Activated CD4-positive, alpha-beta T cell treated with anti-CD3 and anti-CD28 coated beads for 4 hours (primary cell): ENCODE measurements around the gene TBC1D3B.
"Not testable (repeated sequence)": the region's sequence is repeated elsewhere in the genome, so short reads cannot be mapped to it uniquely, and the experiment has no call there.

Source experiments
- DNase-seq, 2 donors: peaks; one replicate each; pipeline ENCODE4 v3.0.0-alpha.2; 2020

TBC1D3B gene

DNA sequence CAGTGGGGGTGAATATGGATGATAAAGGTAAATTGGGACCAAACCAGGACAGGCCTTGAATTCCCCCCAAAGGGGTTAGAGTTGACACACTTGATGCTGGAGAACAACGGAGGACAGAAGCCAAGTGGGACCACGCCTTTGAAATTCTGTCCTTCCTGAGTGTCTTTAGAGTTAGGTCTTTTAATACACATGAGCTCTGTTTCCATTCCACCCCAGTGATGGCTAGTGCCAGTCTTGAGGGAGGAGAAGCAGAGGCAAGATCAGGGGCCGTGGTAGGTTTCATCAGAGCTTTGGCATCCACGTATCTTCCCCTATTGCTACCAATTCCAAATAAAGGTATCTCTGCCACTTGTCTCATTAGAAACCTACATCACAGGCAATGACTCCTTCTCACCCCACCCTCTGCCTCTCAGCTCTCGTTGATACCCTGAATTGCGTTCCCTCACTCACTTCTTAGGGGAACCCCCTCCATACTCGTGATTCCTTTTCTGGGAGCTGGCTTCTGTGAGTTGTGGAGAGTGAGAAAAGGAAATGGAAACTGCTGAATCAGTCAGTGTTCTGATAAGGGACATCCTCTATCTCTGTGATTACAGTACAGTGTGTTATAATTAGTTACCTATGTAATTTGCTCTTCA lies 22.5 kb upstream of the TBC1D3B start:
- no peak for DNase-seq

DNA sequence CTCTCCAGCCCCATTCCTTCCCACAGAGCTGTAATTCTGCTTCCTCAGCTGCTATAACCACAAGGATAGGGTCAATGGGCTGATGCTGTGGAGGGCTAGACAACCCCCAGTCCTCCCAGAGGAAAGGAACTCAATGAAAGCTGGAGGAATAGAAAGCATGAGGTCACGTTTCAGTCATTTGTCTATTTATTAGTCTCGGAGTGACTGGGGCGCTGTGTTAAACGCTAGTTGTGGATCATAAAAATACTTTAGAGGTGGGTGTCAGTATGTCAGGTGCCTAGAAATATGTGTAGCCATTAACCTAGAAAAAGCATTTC lies 20.9 kb upstream of the TBC1D3B start:
- no peak for DNase-seq

DNA sequence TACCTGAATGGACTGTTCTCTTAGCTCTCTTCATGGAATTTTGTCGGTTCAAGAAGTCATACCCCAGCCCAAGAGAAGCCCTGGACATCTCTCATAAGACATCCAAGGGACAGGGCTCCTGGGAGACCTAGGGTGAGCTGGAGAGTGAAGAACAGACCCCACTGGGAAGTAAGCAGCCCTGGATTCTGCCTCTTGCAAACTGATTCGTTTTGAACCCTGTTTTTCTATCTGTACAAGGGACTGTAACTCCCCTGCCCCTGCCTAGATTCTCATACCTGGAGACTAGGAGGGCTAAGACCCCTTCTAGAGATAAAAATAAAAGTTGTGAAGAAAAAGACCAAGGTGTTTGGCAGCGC lies 19.7 kb upstream of the TBC1D3B start:
- no peak for DNase-seq

DNA sequence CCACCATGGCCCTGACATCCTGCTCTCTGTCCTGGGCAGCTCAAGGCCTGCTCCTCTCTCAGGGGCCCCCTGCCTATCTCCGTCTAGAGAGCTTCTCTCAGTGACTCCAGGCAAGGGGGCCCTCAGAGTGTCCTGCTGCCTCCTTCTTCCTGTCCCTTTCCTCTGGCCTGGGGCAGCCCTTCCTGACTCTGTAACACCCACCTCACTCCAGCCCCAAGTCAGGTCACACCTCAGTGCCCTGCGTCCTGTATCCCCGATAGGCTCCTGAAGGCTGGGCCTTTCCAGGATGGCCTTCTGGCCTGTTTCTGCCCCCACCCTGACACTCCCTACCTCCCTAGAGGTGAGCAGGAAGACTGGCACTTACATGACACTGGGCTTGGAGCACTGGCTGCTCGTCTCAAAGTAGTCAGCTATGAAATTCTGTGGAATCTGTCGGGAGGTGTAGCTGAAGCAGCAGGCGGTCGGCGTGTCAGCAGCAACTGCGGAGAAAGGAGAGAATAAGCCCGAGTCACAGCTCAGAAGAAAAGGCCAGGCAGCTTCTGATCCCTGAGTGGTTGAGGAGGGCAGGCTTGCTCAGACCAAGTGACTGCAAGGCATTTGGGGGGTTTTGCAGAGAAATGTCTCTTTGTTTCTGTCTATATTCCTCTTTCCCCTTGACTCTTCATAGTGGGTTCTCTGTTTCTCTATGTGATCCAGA lies 19.1 kb upstream of the TBC1D3B start:
- DNase-seq = no peak

DNA sequence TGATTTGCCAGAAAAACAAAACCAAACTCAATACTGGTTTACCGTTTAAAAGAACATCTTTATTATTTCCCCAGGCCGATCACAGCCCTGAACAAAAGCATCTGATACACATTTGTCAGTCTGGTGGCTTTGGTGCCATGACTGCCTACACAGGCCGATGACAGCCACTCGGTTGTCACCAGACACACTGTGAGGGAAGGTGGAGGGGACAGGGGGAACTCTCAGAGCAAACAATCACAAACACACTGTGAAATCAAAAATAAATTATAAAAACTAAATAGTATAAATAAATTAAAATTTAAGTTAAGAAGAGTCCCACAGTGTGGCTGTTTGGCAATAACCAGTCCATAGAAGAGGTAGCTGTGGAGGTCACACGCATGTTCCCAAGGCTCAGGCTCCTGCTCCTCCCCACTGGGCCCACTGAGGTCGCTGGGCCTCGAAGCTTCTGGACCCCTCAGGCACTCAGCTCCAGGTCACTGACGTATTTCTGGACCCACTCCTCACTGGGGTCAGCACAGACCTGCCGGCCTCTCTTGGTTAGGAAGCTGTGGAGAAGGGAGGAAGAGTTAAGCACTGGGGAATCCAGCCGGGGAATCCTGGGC lies 18.5 kb upstream of the TBC1D3B start:
- not testable (repeated sequence) for DNase-seq

DNA sequence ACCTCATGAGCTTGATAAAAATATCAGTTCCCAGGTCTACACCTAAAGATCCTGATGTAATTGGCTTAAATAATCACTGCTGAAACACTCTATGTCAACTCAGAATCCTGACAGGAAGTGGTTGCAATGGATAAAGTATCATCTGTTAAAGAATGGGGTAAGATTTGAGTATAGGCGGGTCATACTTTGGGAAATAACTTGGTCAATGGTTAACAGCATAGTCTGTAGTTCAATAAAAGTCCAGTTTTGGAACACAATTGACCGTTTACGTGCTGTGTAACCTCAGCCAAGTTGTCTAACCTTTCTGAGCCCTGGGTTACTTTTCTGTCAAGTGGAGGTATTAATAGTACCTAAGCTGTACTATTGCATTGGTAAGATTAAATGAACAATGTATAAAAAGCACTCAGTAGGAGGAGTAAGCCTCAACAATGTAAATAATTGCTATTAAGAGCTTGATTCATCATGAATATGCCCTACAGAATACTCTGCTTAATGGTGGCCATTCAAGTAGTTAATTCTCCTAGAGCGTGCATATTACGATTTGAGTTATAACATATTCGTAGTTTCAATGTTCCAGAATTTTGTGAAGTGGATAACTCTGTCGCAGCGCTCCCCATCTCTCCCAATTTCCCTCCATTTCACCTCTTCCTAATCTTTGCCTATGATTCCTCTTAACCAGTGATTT lies 17.9 kb upstream of the TBC1D3B start:
- DNase-seq = not testable (repeated sequence)

DNA sequence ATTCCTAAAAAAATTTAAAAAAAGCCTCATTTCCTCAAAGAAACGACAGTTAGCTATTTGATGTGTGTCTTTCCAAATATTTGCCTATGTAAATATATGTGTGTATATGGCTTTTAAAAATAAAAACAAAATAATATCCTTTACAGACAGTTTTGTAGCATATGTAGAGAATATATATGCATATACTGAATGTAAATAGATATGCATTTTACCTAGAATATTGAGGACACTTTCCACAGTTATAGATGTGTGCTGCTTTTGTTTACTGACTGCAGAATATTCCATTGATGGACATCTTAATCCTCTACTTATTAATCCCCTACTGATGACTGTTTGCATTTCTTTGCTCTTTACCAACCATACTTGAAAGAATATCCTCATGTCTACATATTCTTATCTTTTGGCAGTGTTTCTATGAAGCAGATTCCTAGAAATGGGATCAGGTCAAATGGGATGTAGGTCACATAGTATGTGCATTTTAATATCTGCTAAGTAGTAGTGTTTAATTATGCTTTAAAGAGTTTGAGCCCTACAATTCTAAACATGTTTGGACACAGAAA lies 16.9 kb upstream of the TBC1D3B start:
- DNase-seq = no peak

DNA sequence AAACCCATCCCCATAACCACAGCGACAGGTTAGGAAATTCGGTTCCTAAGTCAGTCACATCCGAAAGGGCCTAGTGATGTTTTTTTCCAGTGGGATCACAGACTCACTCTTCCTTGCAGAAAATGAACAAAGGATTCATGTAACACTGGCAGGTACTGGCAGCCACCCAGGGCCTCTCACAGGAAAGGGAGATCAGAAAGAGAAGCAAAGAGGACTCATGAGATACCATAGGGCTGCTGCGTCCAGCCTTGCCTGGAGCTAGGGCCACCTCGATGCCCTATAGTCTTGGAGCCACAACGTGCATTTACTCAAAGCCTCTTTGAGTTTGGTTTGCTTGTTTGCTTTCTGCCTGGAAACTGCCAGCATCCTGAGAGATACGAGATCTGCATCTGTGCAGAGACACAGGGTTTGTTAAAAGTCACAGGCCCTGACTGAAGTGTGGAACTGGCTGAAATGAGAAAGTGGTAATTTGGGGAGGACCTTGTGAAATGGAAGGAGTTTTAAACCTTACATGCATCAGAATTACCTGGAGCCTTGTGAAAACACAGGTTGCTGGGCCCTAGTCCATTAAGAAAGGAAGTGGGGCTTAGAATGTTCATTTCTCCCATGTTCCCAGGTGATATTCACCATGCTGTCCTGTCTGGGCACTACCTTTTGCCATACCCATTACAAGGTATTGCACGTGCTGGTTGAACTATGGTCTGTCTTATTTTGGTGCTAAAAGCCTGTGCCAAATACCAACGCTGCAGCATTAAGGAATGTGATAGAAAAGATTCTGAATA lies 14.3 kb upstream of the TBC1D3B start:
- DNase-seq = not testable (repeated sequence)

DNA sequence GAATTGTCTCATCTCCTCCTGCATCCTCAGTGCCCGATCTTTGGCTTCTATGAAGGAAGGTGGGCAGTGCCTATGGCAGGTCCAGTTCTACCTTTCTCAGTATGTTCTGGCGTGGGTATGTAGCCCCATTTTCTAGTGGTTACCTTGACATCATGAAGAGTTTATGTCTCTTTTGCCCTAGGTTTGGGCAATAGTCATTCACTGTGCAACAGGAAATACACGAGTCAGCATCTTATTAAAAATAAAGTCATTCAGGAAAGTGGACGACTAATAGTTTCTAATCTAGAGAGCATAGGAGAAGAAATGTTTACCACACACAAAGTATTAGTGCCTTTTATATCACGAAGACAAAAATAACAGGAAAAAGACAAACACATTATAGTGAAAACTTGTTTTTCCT lies 13.6 kb upstream of the TBC1D3B start:
- not testable (repeated sequence) for DNase-seq

DNA sequence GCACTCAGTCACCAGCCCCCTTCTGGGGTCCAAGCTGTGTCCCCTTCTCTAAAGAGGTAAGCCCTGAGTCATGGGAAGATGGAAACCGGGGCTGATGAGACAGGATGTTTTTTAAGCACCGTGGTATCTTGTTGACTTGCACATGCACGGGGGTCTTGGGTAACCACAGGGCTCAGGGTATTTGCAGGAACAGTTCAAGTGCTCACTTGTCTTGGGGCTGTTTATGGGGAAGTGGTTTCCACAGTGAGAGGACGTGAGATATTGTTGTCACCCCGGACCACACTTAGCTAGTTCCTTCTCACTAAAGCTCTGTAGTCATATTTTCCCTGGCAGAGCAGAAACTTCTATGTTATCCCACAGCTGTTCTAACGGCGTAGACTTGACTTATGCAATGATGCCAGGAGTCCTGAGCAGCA lies 12.5 kb upstream of the TBC1D3B start:
- DNase-seq = peak in 1 of 2 donors; percentile 40

DNA sequence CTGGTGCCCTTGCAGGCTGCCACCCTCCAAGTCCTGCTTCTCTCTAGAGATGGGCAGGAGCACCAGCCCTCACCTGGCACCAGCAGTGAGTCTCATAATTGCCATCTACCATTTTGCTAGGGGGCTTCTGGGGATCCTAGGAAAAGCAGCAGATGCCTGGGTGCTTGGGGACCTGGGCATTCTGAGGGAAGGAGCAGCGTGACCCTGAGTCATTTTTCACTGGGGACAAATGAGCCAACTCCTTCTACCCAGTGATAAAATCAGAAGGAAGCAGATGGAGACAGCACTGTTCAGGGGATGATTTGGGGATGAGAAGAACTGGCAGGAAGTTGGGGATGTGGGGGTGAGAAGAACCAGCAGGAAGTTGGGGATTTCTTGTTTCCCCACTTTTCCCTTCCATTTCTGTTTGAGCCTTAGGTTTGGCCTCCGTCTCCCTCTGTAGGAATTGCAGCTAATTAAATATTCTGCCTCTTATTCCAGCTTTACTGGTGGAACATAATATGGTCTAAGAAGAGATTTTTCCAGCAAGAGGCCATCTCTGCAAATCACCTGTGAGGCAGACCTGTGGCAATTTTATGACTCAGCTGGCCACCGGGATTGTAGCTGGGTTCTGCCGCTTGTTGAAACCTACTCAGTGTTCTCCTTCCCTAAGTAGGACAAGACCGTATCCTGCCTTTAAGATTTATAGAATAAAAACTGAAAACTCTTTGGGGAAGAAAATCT lies 11.7 kb upstream of the TBC1D3B start:
- DNase-seq = not testable (repeated sequence)

DNA sequence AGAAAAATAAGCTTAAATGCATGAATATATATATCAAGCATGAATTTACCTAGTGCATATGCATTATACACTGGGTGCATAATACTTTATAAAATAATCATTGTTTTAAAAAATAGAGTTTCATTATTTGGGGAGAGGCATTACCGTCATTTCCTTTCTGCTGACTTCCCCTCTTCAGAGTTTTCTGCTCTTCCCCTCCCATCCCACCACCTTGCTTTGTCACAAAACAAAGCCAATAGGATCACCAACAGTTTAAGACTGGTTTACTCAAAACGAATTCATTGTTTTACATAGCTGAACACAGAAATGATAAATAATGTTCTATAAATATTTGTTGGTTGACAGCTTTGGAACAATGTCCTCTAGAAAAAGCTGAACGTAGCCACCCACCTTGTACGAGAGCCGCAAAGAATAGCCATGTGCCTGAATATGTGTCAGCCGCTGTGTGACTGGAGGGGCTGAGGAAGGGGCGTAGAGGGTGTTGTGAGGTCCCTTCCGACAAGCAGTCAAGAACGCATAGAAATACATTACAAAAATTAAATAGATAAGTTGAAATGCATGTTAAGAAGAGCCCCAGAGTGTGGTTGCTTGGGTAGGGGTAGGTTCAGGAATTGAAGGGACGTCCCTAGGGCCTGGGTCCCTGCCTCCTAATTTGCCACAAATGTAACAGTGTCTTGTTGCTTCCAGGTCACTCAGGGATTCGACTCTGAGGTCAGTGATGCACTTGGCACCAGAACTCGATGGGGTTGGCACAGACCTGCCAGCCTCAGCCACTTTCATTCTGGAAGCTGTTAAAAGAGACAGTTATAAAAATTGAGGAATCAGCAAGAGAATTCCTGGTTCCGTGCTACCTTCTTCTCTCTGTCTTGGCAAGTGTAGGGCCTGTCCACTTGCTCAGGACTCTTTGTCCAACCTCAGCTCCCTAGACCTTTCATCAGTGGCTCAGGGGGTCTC lies 10.7 kb upstream of the TBC1D3B start:
- not testable (repeated sequence) for DNase-seq

DNA sequence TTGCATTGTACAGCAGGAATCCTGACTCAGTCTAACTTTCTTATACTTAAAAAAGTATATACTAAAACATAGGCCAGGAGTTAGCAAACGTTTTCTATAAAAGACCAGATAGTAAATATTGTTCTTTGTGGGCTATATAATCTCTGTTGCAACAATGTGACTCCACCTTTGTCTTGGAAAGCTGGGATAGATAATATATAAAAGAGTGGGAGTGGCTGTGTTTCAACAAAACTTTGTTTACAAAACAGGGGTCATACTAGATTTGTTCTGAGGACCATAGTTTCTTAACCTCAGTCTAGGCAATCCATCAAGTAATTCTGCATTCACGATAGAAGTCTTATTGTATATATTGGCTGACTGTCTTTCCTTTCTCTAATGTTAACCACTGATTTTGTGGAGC lies 9.0 kb upstream of the TBC1D3B start:
- no peak for DNase-seq

DNA sequence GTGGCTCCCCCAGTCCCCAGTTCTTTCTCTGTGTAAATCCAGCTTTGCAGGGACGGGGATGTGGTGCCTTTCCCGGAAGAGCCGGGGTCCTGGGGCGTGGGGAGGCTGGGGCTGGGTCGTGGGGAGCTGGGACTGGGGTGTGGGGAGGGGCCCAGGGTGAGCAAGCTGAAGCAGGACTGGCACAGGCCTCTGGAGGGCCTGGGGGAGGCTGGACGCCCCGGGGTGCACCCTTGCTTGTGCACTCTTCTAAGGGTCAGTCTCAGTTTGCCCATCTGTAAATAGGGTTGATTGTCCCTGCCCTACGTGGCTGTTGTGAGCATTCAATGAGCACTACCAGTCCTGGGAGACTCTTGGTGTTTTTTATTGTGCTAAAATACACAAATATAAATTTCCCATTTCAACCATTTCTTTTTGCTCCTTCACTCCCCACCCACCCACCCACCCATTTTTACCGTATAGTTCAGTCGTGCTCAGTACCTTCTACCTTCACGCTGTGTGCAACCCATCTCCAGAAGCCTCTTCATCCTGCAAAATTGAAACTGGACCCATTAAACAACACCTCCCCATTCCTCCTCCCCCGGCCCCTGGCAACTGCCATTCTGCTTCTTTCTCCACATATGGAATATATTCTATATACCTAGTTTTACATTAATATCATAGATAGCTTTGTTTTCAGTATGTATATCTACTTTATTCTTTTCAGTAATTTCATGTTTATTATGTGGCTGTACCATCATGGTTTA lies 7.8 kb upstream of the TBC1D3B start:
- no peak for DNase-seq

DNA sequence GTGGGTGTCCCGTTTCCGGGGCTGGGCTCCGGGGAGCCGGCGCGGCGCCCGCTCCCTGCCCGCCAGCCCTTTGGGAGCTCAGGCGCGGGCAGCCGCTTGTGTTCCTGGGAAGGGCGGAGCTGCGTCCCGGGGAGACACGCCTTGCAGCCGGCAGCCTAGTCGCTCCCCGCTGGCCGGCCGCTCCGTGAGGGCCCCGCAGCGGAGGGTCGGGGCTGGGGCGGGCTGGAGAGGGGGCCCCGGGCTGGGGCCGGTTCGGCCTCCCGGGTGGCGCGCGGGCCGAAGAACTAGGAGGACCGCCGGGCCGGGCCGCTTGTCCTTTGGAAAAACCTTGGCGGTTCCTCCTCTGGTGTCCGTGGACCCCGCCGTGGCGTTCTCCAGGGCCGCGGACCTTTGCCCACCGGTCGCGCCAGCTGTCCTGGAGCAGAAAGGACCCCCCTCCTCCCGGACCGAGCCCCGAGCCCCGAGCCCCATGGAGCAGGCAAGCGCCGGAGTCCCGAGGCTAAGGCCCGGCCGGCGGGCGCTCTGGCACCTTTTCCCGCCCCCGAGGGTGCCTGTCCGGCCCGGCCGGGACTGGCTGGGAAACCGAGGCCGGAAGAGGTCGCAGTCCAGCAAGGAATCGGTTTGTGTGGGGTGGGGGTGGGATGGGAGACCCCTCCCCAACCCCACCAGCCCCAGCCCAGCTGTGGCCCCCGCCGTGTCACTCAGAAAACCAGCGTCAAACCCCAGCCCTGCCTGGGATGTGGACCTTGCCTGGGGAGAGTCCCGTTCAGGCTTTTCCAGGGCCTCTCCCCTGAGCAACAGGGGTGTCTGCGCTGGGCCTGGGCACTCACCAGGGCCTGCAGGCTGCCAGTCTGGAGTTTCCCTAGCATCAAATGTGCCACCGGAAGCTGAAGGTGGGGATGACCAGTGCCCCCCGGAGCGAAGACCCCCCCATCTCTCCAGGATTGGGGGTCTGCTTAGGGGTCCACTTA lies 6.8 kb upstream of the TBC1D3B start:
- DNase-seq = no peak

DNA sequence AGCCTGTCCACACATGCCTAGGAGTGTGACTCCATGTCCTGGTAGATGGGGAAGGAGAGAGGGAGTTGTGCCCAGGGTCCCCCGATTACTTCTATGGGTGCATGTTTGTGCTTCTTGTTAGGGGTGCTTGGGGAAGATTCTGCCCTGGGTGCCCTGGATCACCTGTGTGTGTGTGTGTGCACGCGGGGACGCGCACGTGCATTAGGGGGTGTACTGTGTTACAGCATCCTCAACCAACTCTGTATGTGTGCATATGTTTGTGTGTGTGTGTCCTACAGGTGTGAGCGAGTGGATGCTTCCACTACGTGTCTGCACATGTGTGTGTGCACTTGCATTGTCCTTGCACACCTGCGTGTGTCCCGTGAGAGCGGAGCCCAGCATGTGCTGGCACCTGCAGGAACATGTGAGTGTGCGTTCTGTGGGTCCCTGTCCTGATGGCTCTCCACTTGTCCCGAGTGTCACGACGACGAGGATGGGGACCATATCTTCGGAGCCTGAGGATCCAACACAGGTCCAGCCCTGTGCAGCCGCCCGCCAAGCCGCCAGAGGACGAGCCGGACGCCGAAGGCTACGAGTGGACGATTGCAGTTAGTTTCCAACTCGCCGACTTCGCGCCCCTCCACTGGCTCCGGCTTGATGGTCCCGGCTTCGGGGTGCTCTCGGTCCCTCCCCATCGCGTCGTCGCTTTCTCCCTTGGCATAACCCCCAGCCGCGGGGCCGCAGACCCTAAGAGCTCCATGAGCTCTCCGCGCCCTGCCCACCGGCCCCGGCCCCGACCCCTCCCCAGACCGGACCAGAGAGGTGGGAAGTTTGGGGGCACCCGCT lies 6.0 kb upstream of the TBC1D3B start:
- no peak for DNase-seq

DNA sequence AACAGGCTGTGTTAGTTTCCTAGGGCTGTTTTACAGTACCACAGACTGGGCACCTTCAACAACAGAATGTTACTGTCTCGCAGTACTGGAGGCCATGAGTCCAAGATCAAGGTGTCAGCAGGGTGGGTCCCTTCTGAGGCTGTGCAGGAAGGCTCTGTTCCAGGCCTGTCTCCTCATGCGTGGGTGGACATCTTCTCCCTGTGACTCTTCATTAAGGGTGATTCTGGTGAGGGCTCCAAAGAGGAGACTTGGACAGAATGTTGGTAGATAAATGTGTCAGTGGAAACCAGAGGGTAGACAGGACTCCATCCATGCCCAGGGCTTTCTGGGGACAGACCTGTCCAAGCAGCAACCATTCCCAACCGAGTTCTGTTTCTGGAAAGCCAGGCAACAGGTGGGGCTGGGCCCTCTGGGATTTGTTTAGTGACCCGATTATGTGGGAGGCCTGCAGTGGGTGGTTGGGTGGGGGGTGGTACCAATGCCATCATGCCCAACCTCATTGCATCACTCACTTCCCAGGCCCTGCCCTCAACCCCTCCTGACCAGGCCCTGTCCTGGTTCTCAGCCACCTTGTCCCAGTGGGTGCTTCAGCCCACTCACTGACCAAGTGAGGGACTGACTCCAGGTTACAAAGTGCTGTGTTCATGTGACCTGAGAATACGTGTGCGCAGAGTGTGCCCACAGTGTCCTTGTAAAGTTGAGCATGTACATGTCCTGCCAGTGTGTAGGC lies 5.2 kb upstream of the TBC1D3B start:
- not testable (repeated sequence) for DNase-seq
